ENCODE results near the gene PIK3R1. TPM values are rescaled to one million over a fixed set of nuclear protein-coding genes. Genes with fewer than 3 reads are reported as not detected.
"Not testable (repeated sequence)": the region's sequence is repeated elsewhere in the genome, so short reads cannot be mapped to it uniquely, and the experiment has no call there.

Gene PIK3R1
- total RNA-seq, 1 experiment from 2014 or later: 15.0 TPM

- DNase-seq: peak; percentile 86
- H3K27me3 ChIP-seq (ENCODE audit: control insufficient read depth, insufficient read depth, low read length): no peaks in the 10 kb centered on the region
Observed at GRCh38 chr5:68187268-68188055, 28.1 kb upstream of the PIK3R1 start.

GRCh38 chr5:68189171-68189570, 26.4 kb upstream of the PIK3R1 start:
- Histone ChIP-seq H3K27me3 (ENCODE audit: control insufficient read depth, insufficient read depth, low read length) (no peaks in the 10 kb centered on the region), H3K36me3 (replicated peaks; ENCODE audit: control insufficient read depth, insufficient read depth, low read length) (no peaks in the 10 kb centered on the region), H3K4me3 (ENCODE audit: insufficient read depth, low read depth, low read length) (no peak overlapping the region)
- DNase-seq: no peak

More at GRCh38 chr5:68187268-68188055, 28.1 kb upstream of the PIK3R1 start:
- Histone ChIP-seq H3K36me3 (replicated peaks; ENCODE audit: control insufficient read depth, insufficient read depth, low read length) (no peaks in the 10 kb centered on the region), H3K4me3 (ENCODE audit: insufficient read depth, low read depth, low read length) (peak overlapping the region; percentile 13; the same call in 1 of the 2 replicates)

GRCh38 chr5:68189613-68190012, 25.9 kb upstream of the PIK3R1 start:
- Histone ChIP-seq H3K36me3 (replicated peaks; ENCODE audit: control insufficient read depth, insufficient read depth, low read length) (no peaks in the 10 kb centered on the region), H3K27me3 (ENCODE audit: control insufficient read depth, insufficient read depth, low read length) (no peaks in the 10 kb centered on the region), H3K4me3 (ENCODE audit: insufficient read depth, low read depth, low read length) (no peak overlapping the region)
- no peak for DNase-seq

GRCh38 chr5:68190619-68191018, 24.9 kb upstream of the PIK3R1 start:
- no peaks in the 10 kb centered on the region for H3K27me3 ChIP-seq (ENCODE audit: control insufficient read depth, insufficient read depth, low read length)
- no peaks in the 10 kb centered on the region for H3K36me3 ChIP-seq (replicated peaks; ENCODE audit: control insufficient read depth, insufficient read depth, low read length)
- H3K4me3 ChIP-seq (ENCODE audit: insufficient read depth, low read depth, low read length): no peak overlapping the region
- no peak for DNase-seq

GRCh38 chr5:68191083-68191791, 24.3 kb upstream of the PIK3R1 start:
- DNase-seq: no peak
- no peak overlapping the region for H3K4me3 ChIP-seq (ENCODE audit: insufficient read depth, low read depth, low read length)
- no peaks in the 10 kb centered on the region for H3K27me3 ChIP-seq (ENCODE audit: control insufficient read depth, insufficient read depth, low read length)
- H3K36me3 ChIP-seq (replicated peaks; ENCODE audit: control insufficient read depth, insufficient read depth, low read length): no peaks in the 10 kb centered on the region

GRCh38 chr5:68192679-68193060, 22.9 kb upstream of the PIK3R1 start:
- H3K36me3 ChIP-seq (replicated peaks; ENCODE audit: control insufficient read depth, insufficient read depth, low read length): no peaks in the 10 kb centered on the region
- no peak for DNase-seq
- no peaks in the 10 kb centered on the region for H3K27me3 ChIP-seq (ENCODE audit: control insufficient read depth, insufficient read depth, low read length)
- no peak overlapping the region for H3K4me3 ChIP-seq (ENCODE audit: insufficient read depth, low read depth, low read length)

GRCh38 chr5:68193481-68194036, 22.0 kb upstream of the PIK3R1 start:
- no peaks in the 10 kb centered on the region for H3K27me3 ChIP-seq (ENCODE audit: control insufficient read depth, insufficient read depth, low read length)
- DNase-seq: peak; percentile 38
- H3K36me3 ChIP-seq (replicated peaks; ENCODE audit: control insufficient read depth, insufficient read depth, low read length): no peaks in the 10 kb centered on the region
- no peak overlapping the region for H3K4me3 ChIP-seq (ENCODE audit: insufficient read depth, low read depth, low read length)

- DNase-seq: no peak
- Histone ChIP-seq H3K27me3 (ENCODE audit: control insufficient read depth, insufficient read depth, low read length) (no peaks in the 10 kb centered on the region), H3K4me3 (ENCODE audit: insufficient read depth, low read depth, low read length) (no peak overlapping the region), H3K36me3 (replicated peaks; ENCODE audit: control insufficient read depth, insufficient read depth, low read length) (no peaks in the 10 kb centered on the region)
Observed at GRCh38 chr5:68194386-68194785, 21.2 kb upstream of the PIK3R1 start.

GRCh38 chr5:68195137-68195536, 20.4 kb upstream of the PIK3R1 start:
- no peak overlapping the region for H3K4me3 ChIP-seq (ENCODE audit: insufficient read depth, low read depth, low read length)
- DNase-seq: no peak
- no peaks in the 10 kb centered on the region for H3K27me3 ChIP-seq (ENCODE audit: control insufficient read depth, insufficient read depth, low read length)
- no peaks in the 10 kb centered on the region for H3K36me3 ChIP-seq (replicated peaks; ENCODE audit: control insufficient read depth, insufficient read depth, low read length)

GRCh38 chr5:68196876-68197275, 18.7 kb upstream of the PIK3R1 start:
- H3K4me3 ChIP-seq (ENCODE audit: insufficient read depth, low read depth, low read length): no peak overlapping the region
- no peaks in the 10 kb centered on the region for H3K36me3 ChIP-seq (replicated peaks; ENCODE audit: control insufficient read depth, insufficient read depth, low read length)
- no peak for DNase-seq
- no peaks in the 10 kb centered on the region for H3K27me3 ChIP-seq (ENCODE audit: control insufficient read depth, insufficient read depth, low read length)

- Histone ChIP-seq H3K27me3 (ENCODE audit: control insufficient read depth, insufficient read depth, low read length) (no peaks in the 10 kb centered on the region), H3K4me3 (ENCODE audit: insufficient read depth, low read depth, low read length) (no peak overlapping the region), H3K36me3 (replicated peaks; ENCODE audit: control insufficient read depth, insufficient read depth, low read length) (no peaks in the 10 kb centered on the region)
- DNase-seq: no peak
Observed at GRCh38 chr5:68200288-68200687, 15.3 kb upstream of the PIK3R1 start.

GRCh38 chr5:68210654-68211053, 4.9 kb upstream of the PIK3R1 start:
- H3K4me3 ChIP-seq (ENCODE audit: insufficient read depth, low read depth, low read length); H3K36me3 ChIP-seq (replicated peaks; ENCODE audit: control insufficient read depth, insufficient read depth, low read length); DNase-seq; H3K27me3 ChIP-seq (ENCODE audit: control insufficient read depth, insufficient read depth, low read length): not testable (repeated sequence)

GRCh38 chr5:68214482-68215207, 911 bp upstream of the PIK3R1 start:
- H3K27me3 ChIP-seq (ENCODE audit: control insufficient read depth, insufficient read depth, low read length): peaks cover 9% of the 10 kb centered on the region; the same call in 1 of the 2 replicates
- no peaks in the 10 kb centered on the region for H3K36me3 ChIP-seq (replicated peaks; ENCODE audit: control insufficient read depth, insufficient read depth, low read length)
- H3K4me3 ChIP-seq (ENCODE audit: insufficient read depth, low read depth, low read length): peak overlapping the region; percentile 69
- DNase-seq: peak; percentile 80

- Histone ChIP-seq H3K4me3 (ENCODE audit: insufficient read depth, low read depth, low read length) (peak overlapping the region; percentile 90), H3K27me3 (ENCODE audit: control insufficient read depth, insufficient read depth, low read length) (peaks cover 9% of the 10 kb centered on the region; the same call in 1 of the 2 replicates), H3K36me3 (replicated peaks; ENCODE audit: control insufficient read depth, insufficient read depth, low read length) (no peaks in the 10 kb centered on the region)
- peak; percentile 83 for DNase-seq
Observed at GRCh38 chr5:68215898-68216244, 315 bp downstream of the PIK3R1 start.

Data from H7 (cell line).